ES-I3 (cell line): ENCODE results near the gene MAP3K21.

Source experiments
- H3K36me3 ChIP-seq: 2 replicates; pipeline ENCODE4 v1.6.1; 2013; ENCODE audit warnings: mild to moderate bottlenecking, low read length, control low read depth, moderate library complexity; ENCODE audit not compliant: insufficient read depth
- H3K4me1 ChIP-seq: 2 replicates; pipeline ENCODE4 v1.6.1; 2013; ENCODE audit warnings: mild to moderate bottlenecking, control low read depth, low read length; ENCODE audit not compliant: insufficient read depth
- H3K9ac ChIP-seq: 2 replicates; pipeline ENCODE4 v1.6.1; 2013; ENCODE audit warnings: low read depth, mild to moderate bottlenecking, low read length, moderate library complexity
- H3K9me3 ChIP-seq: 2 replicates; pipeline ENCODE4 v1.6.1; 2013; ENCODE audit warnings: mild to moderate bottlenecking, low read length, moderate library complexity; ENCODE audit not compliant: control insufficient read depth, insufficient read depth

The MAP3K21 gene

GRCh38 chr1:233327651-233328141 is at the start of gene MAP3K21:
Gene MAP3K21, plus strand, starts transcription at chr1:233327724. Its CDS starts 305 bp downstream, at chr1:233328029.
- H3K9ac ChIP-seq = peak within 1 kb of the TSS; percentile 69
- H3K36me3 ChIP-seq = no peaks in the 10 kb centered on the region
- H3K4me1 ChIP-seq = peaks cover 18% of the 10 kb centered on the region; the same call in 1 of the 2 replicates
- no peaks in the 10 kb centered on the region for H3K9me3 ChIP-seq

GRCh38 chr1:233278631-233279030 is 48.9 kb upstream of the MAP3K21 start:
- Histone ChIP-seq H3K9me3 (no peaks in the 10 kb centered on the region), H3K9ac (no peak overlapping the region), H3K36me3 (no peaks in the 10 kb centered on the region; the same call in 1 of the 2 replicates), H3K4me1 (peaks cover 18% of the 10 kb centered on the region)

GRCh38 chr1:233279971-233280370 is 47.6 kb upstream of the MAP3K21 start:
- no peak overlapping the region for H3K9ac ChIP-seq

GRCh38 chr1:233281711-233282581 is 45.6 kb upstream of the MAP3K21 start:
- Histone ChIP-seq H3K9ac (no peak overlapping the region), H3K4me1 (0 out of 2 replicates have a peak, but pooled peaks cover 4% of the 10 kb centered on the region), H3K36me3 (no peaks in the 10 kb centered on the region), H3K9me3 (no peaks in the 10 kb centered on the region)

More at GRCh38 chr1:233279971-233280370, 47.6 kb upstream of the MAP3K21 start:
- Histone ChIP-seq H3K4me1 (peaks cover 7% of the 10 kb centered on the region; the same call in 1 of the 2 replicates), H3K9me3 (no peaks in the 10 kb centered on the region), H3K36me3 (no peaks in the 10 kb centered on the region; the same call in 1 of the 2 replicates)

- H3K9me3 ChIP-seq = no peaks in the 10 kb centered on the region
- 0 out of 2 replicates have a peak, but pooled peaks cover 2% of the 10 kb centered on the region for H3K36me3 ChIP-seq
- no peak overlapping the region for H3K9ac ChIP-seq
- H3K4me1 ChIP-seq = 0 out of 2 replicates have a peak, but pooled peaks cover 4% of the 10 kb centered on the region
Observed at GRCh38 chr1:233282582-233282886, 45.0 kb upstream of the MAP3K21 start.

GRCh38 chr1:233289676-233290075 is 37.8 kb upstream of the MAP3K21 start:
- Histone ChIP-seq H3K9me3 (no peaks in the 10 kb centered on the region), H3K4me1 (peaks cover 26% of the 10 kb centered on the region), H3K9ac (no peak overlapping the region), H3K36me3 (peaks cover 7% of the 10 kb centered on the region; the same call in 1 of the 2 replicates)

GRCh38 chr1:233290396-233291034 is 37.0 kb upstream of the MAP3K21 start:
- peaks cover 26% of the 10 kb centered on the region for H3K4me1 ChIP-seq
- no peak overlapping the region for H3K9ac ChIP-seq
- no peaks in the 10 kb centered on the region for H3K9me3 ChIP-seq
- peaks cover 7% of the 10 kb centered on the region; the same call in 1 of the 2 replicates for H3K36me3 ChIP-seq

- peak overlapping the region; percentile 86 for H3K9ac ChIP-seq
- peaks cover 26% of the 10 kb centered on the region for H3K4me1 ChIP-seq
- no peaks in the 10 kb centered on the region for H3K9me3 ChIP-seq
- H3K36me3 ChIP-seq = no peaks in the 10 kb centered on the region; the same call in 1 of the 2 replicates
Observed at GRCh38 chr1:233293556-233294446, 33.7 kb upstream of the MAP3K21 start.

GRCh38 chr1:233294913-233295236 is 32.6 kb upstream of the MAP3K21 start:
- Histone ChIP-seq H3K9ac (peak overlapping the region; percentile 86), H3K4me1 (peaks cover 19% of the 10 kb centered on the region), H3K36me3 (no peaks in the 10 kb centered on the region; the same call in 1 of the 2 replicates), H3K9me3 (no peaks in the 10 kb centered on the region)

GRCh38 chr1:233295237-233295974 is 32.1 kb upstream of the MAP3K21 start, which contains the start of gene PCNX2:
Gene PCNX2, minus strand, starts transcription at chr1:233295725. Its CDS starts 247 bp downstream, at chr1:233295478.
- Histone ChIP-seq H3K36me3 (no peaks in the 10 kb centered on the region; the same call in 1 of the 2 replicates), H3K9ac (peak within 1 kb of the TSS; percentile 86), H3K9me3 (no peaks in the 10 kb centered on the region), H3K4me1 (peaks cover 16% of the 10 kb centered on the region)

- Histone ChIP-seq H3K4me1 (peaks cover 11% of the 10 kb centered on the region), H3K9ac (peak overlapping the region; percentile 86; the same call in 1 of the 2 replicates)
Observed at GRCh38 chr1:233295975-233296322, 31.6 kb upstream of the MAP3K21 start.

GRCh38 chr1:233299450-233299849 is 28.1 kb upstream of the MAP3K21 start:
- Histone ChIP-seq H3K9me3 (peaks cover 8% of the 10 kb centered on the region; the same call in 1 of the 2 replicates), H3K36me3 (no peaks in the 10 kb centered on the region), H3K9ac (no peak overlapping the region), H3K4me1 (no peaks in the 10 kb centered on the region)

More at GRCh38 chr1:233295975-233296322, 31.6 kb upstream of the MAP3K21 start:
- Histone ChIP-seq H3K9me3 (no peaks in the 10 kb centered on the region), H3K36me3 (no peaks in the 10 kb centered on the region; the same call in 1 of the 2 replicates)

- Histone ChIP-seq H3K36me3 (no peaks in the 10 kb centered on the region), H3K9me3 (peaks cover 8% of the 10 kb centered on the region; the same call in 1 of the 2 replicates), H3K4me1 (no peaks in the 10 kb centered on the region), H3K9ac (no peak overlapping the region)
Observed at GRCh38 chr1:233300326-233300725, 27.2 kb upstream of the MAP3K21 start.
